Measurements from ENCODE around the gene RNF144B. TPM values are rescaled to one million over a fixed set of nuclear protein-coding genes. Genes with fewer than 3 reads are reported as not detected.

RNF144B gene
- total and polyA plus RNA-seq, 10 of the 15 experiments (the other 5 are each of a cell fraction or from before 2014, with no cell fraction given) = 0.03 to 0.18 (median 0.14) TPM

GRCh38 chr6:18473755-18474154, 86.6 kb downstream of the RNF144B start:
- ChIA-PET CTCF (no interaction called here), RAD21 (ENCODE audit: unreplicated experiment) (no interaction called here), POLR2A (no interaction called here), SMC1A (ENCODE audit: uncharacterized antibody, unreplicated experiment) (interaction anchor here (0.6 to 1.0 kb wide), 4 partner anchors 9 to 128 kb away, joined by 3 to 5 read pairs (median 4); no protein-coding TSS in a partner anchor)
- H3K9me3 ChIP-seq (replicated peaks; ENCODE audit: control insufficient read depth, insufficient read depth, low read length) = no peaks in the 10 kb centered on the region
- in situ Hi-C loops (cut with MboI) = no loop called here
- H3K27me3 ChIP-seq (replicated peaks in 1 of 2; ENCODE audit: control insufficient read depth in 2 of 2, insufficient read depth in 2 of 2, low read length in 1 of 2) = no peaks in the 10 kb centered on the region
- DNase-seq (ENCODE audit: low read depth, low spot score) = no peak
- H3K4me3 ChIP-seq = 0 out of 2 replicates have a peak overlapping the region, but pooled peaks have one; percentile 11
- intact Hi-C loops (cut with micrococcal nuclease; ENCODE audit: unreplicated experiment) = no loop called here
- no peak overlapping the region for H2AFZ ChIP-seq (ENCODE audit: control insufficient read depth, low read depth, low read length)
- H3K27ac ChIP-seq (ENCODE audit: control insufficient read depth, insufficient read depth) = no peak overlapping the region
- no peak overlapping the region for H3K9ac ChIP-seq (ENCODE audit: control insufficient read depth, insufficient read depth, low read length)
- no peaks in the 10 kb centered on the region for H3K4me1 ChIP-seq (ENCODE audit: control insufficient read depth, insufficient read depth, low read length)
- H3K4me2 ChIP-seq (ENCODE audit: control insufficient read depth, insufficient read depth) = no peak overlapping the region
- peak; percentile 52 for ATAC-seq
- WGBS (ENCODE audit: insufficient coverage, insufficient replicate concordance, low lambda C conversion rate, missing lambda C conversion rate) = 0% methylated on average over 2 of the region's 2 CpGs
- FAIRE-seq = no peak
- BruUV-seq (replicated peaks) = no TSS peak
- no peaks in the 10 kb centered on the region for H3K79me2 ChIP-seq (ENCODE audit: control insufficient read depth, insufficient read depth, low read length)
- no peaks in the 10 kb centered on the region for H3K36me3 ChIP-seq (ENCODE audit: control insufficient read depth in 2 of 2, insufficient read depth in 2 of 2, low read length in 1 of 2)
- no peaks in the 10 kb centered on the region for H4K20me1 ChIP-seq (ENCODE audit: control insufficient read depth, insufficient read depth)
- TF ChIP-seq CHD4 (IDR thresholded peaks at IDR 0.05) = no peak
- no peak for TF ChIP-seq WRNIP1 (IDR thresholded peaks at IDR 0.05; ENCODE audit: borderline replicate concordance, low read depth, low read length)
- no peak for TF ChIP-seq ZSCAN29 (IDR thresholded peaks at IDR 0.05)
- no peak for TF ChIP-seq YY1 (IDR thresholded peaks at IDR 0.05; ENCODE audit: low read depth, low read length)
- TF ChIP-seq IRF3 (IDR thresholded peaks at IDR 0.05) = no peak
- no peak for TF ChIP-seq TCF7 (IDR thresholded peaks at IDR 0.05; ENCODE audit: borderline replicate concordance)
- no peak for TF ChIP-seq POLR2AphosphoS2 (IDR thresholded peaks at IDR 0.05; ENCODE audit: low read depth, low read length)
- TF ChIP-seq RBBP5 (conservative IDR thresholded peaks at IDR 0.05) = no peak
- TF ChIP-seq GABPA (IDR thresholded peaks at IDR 0.05; ENCODE audit: low read depth) = no peak
- TF ChIP-seq CBX3 (IDR thresholded peaks at IDR 0.05; ENCODE audit: borderline replicate concordance, low read depth) = no peak
- TF ChIP-seq POLR2AphosphoS5 (IDR thresholded peaks at IDR 0.05; ENCODE audit: low read length) = no peak
- no peak for TF ChIP-seq FOS (IDR thresholded peaks at IDR 0.05; ENCODE audit: borderline replicate concordance, extremely low read depth, insufficient read length)
- TF ChIP-seq YBX1 (IDR thresholded peaks at IDR 0.05) = no peak
- no peak for TF ChIP-seq TBL1XR1 (IDR thresholded peaks at IDR 0.05; ENCODE audit: low read depth, low read length)
- TF ChIP-seq ETV6 (conservative IDR thresholded peaks at IDR 0.05 in 1 of 2, IDR thresholded peaks at IDR 0.05 in 1 of 2; ENCODE audit: borderline replicate concordance in 1 of 2, low read depth in 1 of 2) = 0 out of 4 replicates have a peak, but pooled peaks of 1 of the 2 experiments have one; percentile 23
- no peak for TF ChIP-seq DPF2 (IDR thresholded peaks at IDR 0.05)
- TF ChIP-seq EED (IDR thresholded peaks at IDR 0.05; ENCODE audit: low read depth) = no peak
- TF ChIP-seq FOXK2 (IDR thresholded peaks at IDR 0.05) = no peak
- no peak for TF ChIP-seq HDAC2 (IDR thresholded peaks at IDR 0.05)
- no peak for TF ChIP-seq NRF1 (conservative IDR thresholded peaks at IDR 0.05; ENCODE audit: low read depth, low read length)
- TF ChIP-seq ZNF274 (IDR thresholded peaks at IDR 0.05; ENCODE audit: insufficient read depth, insufficient read length) = no peak
- no peak for TF ChIP-seq EP300 (IDR thresholded peaks at IDR 0.05; ENCODE audit: borderline replicate concordance in 1 of 2, control insufficient read depth in 1 of 2, low read depth in 2 of 2, low read length in 2 of 2)
- TF ChIP-seq PML (IDR thresholded peaks at IDR 0.05; ENCODE audit: low read length) = no peak
- TF ChIP-seq RELA (IDR thresholded peaks at IDR 0.05; ENCODE audit: borderline replicate concordance, partially characterized antibody) = no peak
- TF ChIP-seq RB1 (IDR thresholded peaks at IDR 0.05; ENCODE audit: borderline replicate concordance) = no peak
- no peak for TF ChIP-seq NR2F1 (conservative IDR thresholded peaks at IDR 0.05)
- TF ChIP-seq ATF3 (IDR thresholded peaks at IDR 0.05; ENCODE audit: borderline replicate concordance, extremely low read depth, low read depth, low read length) = no peak
- TF ChIP-seq USF2 (IDR thresholded peaks at IDR 0.05; ENCODE audit: borderline replicate concordance, low read depth, low read length) = no peak
